ENCODE data around the gene CLDN6. TPM values are rescaled to one million over a fixed set of nuclear protein-coding genes. Genes with fewer than 3 reads are reported as not detected.

The CLDN6 gene
- total and polyA plus RNA-seq, 2 of the 13 experiments (the other 11 are each of a cell fraction or from before 2014, with no cell fraction given) = 5.9 to 7.6 TPM

GRCh38 chr16:3013491-3013951, 4.5 kb downstream of the CLDN6 start (continued):
- peak; percentile 46; the same call in 1 of the 2 replicates for TF ChIP-seq CTCF (CRISPR knock-in tag; IDR thresholded peaks at IDR 0.05)
- TF ChIP-seq ZNF816 (CRISPR knock-in tag; IDR thresholded peaks at IDR 0.05; ENCODE audit: borderline replicate concordance) = no peak
- no peak for TF ChIP-seq ARNT (IDR thresholded peaks at IDR 0.05)
- TF ChIP-seq GATAD1 (CRISPR knock-in tag; IDR thresholded peaks at IDR 0.05) = no peak
- TF ChIP-seq ZNF121 (CRISPR knock-in tag; IDR thresholded peaks at IDR 0.05) = no peak
- no peak for TF ChIP-seq RFXAP (CRISPR knock-in tag; IDR thresholded peaks at IDR 0.05; ENCODE audit: borderline replicate concordance)
- TF ChIP-seq ZNF281 (CRISPR knock-in tag; IDR thresholded peaks at IDR 0.05; ENCODE audit: borderline replicate concordance) = no peak
- TF ChIP-seq MTA3 (CRISPR knock-in tag; IDR thresholded peaks at IDR 0.05) = no peak
- TF ChIP-seq KLF16 (CRISPR knock-in tag; IDR thresholded peaks at IDR 0.05) = no peak
- 0 out of 2 replicates have a peak, but pooled peaks have one; percentile 2 for TF ChIP-seq REXO4 (CRISPR knock-in tag; IDR thresholded peaks at IDR 0.05; ENCODE audit: borderline replicate concordance)
- TF ChIP-seq ATF7-NPFF (CRISPR knock-in tag; IDR thresholded peaks at IDR 0.05; ENCODE audit: low read depth) = no peak
- no peak for TF ChIP-seq ZNF138 (CRISPR knock-in tag; IDR thresholded peaks at IDR 0.05; ENCODE audit: low read depth)
- TF ChIP-seq ZNF383 (CRISPR knock-in tag; IDR thresholded peaks at IDR 0.05; ENCODE audit: borderline replicate concordance) = no peak
- TF ChIP-seq, protein P1, sequence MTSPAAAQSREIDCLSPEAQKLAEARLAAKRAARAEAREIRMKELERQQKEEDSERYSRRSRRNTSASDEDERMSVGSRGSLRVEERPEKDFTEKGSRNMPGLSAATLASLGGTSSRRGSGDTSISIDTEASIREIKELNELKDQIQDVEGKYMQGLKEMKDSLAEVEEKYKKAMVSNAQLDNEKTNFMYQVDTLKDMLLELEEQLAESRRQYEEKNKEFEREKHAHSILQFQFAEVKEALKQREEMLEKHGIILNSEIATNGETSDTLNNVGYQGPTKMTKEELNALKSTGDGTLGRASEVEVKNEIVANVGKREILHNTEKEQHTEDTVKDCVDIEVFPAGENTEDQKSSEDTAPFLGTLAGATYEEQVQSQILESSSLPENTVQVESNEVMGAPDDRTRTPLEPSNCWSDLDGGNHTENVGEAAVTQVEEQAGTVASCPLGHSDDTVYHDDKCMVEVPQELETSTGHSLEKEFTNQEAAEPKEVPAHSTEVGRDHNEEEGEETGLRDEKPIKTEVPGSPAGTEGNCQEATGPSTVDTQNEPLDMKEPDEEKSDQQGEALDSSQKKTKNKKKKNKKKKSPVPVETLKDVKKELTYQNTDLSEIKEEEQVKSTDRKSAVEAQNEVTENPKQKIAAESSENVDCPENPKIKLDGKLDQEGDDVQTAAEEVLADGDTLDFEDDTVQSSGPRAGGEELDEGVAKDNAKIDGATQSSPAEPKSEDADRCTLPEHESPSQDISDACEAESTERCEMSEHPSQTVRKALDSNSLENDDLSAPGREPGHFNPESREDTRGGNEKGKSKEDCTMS (CRISPR knock-in tag; conservative IDR thresholded peaks at IDR 0.05) = no peak
- no peak for TF ChIP-seq RXRB (CRISPR knock-in tag; IDR thresholded peaks at IDR 0.05; ENCODE audit: borderline replicate concordance)
